Gastroesophageal sphincter (tissue), 3 donors: ENCODE data around the gene ERBIN.

Source experiments
- EP300 ChIP-seq: sonication (generic); formaldehyde crosslinking; IDR thresholded peaks from one replicate; pipeline ENCODE4 v1.6.1; 2017; ENCODE audit warnings: antibody characterized with exemption, mild to moderate bottlenecking
- POLR2A ChIP-seq, 2 donors: fragments of 450-650 bp; IDR thresholded peaks; one replicate each; pipeline ENCODE4 v1.6.1; 2017; ENCODE audit warnings: antibody characterized with exemption in 2 of 2, mild to moderate bottlenecking in 2 of 2, moderate library complexity in 1 of 2
- POLR2AphosphoS5 ChIP-seq: sonication (generic); formaldehyde crosslinking; IDR thresholded peaks from one replicate; pipeline ENCODE4 v1.6.1; 2017; ENCODE audit warnings: antibody characterized with exemption
- TF ChIP-seq, protein P1 (sequence below), 4 experiments: fragments of 200-600 bp in 2 of 4; fragments of 450-650 bp in 2 of 4; sonication (generic) in 1 of 4; IDR thresholded peaks; one replicate each; pipeline ENCODE4 v1.5.1; 2017 to 2019; ENCODE audit warnings: antibody characterized with exemption in 4 of 4, mild to moderate bottlenecking in 2 of 4, moderate library complexity in 2 of 4

DNA sequence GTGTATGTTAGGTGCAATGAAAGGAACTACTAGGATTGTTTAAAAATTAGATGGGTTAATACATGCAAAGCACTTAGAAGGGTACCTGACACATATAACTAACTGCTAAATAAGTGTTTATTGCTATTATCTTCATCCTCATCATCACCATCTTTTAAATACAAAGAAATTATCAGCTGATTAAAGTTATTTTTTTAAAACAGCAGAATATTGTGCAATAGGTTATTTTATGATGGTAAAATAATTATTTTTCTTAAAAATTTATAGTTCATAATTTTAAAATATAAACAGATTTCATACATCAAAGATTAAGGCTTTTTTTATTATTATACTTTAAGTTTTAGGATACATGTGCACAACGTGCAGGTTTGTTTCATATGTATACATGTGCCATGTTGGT, 130.9 kb downstream of the ERBIN start:
- TF ChIP-seq POLR2A (IDR thresholded peaks at IDR 0.05) (no peak), EP300 (no peak), POLR2AphosphoS5 (no peak)
- TF ChIP-seq, protein P1, sequence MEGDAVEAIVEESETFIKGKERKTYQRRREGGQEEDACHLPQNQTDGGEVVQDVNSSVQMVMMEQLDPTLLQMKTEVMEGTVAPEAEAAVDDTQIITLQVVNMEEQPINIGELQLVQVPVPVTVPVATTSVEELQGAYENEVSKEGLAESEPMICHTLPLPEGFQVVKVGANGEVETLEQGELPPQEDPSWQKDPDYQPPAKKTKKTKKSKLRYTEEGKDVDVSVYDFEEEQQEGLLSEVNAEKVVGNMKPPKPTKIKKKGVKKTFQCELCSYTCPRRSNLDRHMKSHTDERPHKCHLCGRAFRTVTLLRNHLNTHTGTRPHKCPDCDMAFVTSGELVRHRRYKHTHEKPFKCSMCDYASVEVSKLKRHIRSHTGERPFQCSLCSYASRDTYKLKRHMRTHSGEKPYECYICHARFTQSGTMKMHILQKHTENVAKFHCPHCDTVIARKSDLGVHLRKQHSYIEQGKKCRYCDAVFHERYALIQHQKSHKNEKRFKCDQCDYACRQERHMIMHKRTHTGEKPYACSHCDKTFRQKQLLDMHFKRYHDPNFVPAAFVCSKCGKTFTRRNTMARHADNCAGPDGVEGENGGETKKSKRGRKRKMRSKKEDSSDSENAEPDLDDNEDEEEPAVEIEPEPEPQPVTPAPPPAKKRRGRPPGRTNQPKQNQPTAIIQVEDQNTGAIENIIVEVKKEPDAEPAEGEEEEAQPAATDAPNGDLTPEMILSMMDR (IDR thresholded peaks at IDR 0.05), result no peak
